Ectodermal cell (in vitro differentiated cells): ENCODE data around the gene DESI2.

Experiments
- H3K27ac ChIP-seq: 2 replicates; pipeline ENCODE4 v1.7.0; 2013; ENCODE audit warnings: mild to moderate bottlenecking, low read depth, low read length; ENCODE audit not compliant: insufficient read depth, poor library complexity, severe bottlenecking
- H3K27me3 ChIP-seq: 2 replicates; pipeline ENCODE4 v1.7.0; 2013; ENCODE audit warnings: mild to moderate bottlenecking, low read length; ENCODE audit not compliant: insufficient read depth, control insufficient read depth, poor library complexity, severe bottlenecking
- H3K36me3 ChIP-seq: one replicate; pipeline ENCODE4 v1.7.0; 2013; ENCODE audit warnings: low read length; ENCODE audit not compliant: control insufficient read depth, insufficient read depth
- H3K4me1 ChIP-seq: one replicate; pipeline ENCODE4 v1.7.0; 2013; ENCODE audit warnings: low read length; ENCODE audit not compliant: control insufficient read depth, insufficient read depth
- H3K4me3 ChIP-seq: 2 replicates; pipeline ENCODE4 v1.7.0; 2013; ENCODE audit warnings: low read depth, low read length, control low read depth; ENCODE audit not compliant: insufficient read depth
- H3K9me3 ChIP-seq: 2 replicates; pipeline ENCODE4 v1.7.0; 2013; ENCODE audit warnings: mild to moderate bottlenecking, low read length, moderate library complexity; ENCODE audit not compliant: control insufficient read depth
- WGBS, 2 experiments: methylation state at CpG; one replicate each; pipeline ENCODE4 v1.1.7; 2013; ENCODE audit warnings: missing lambda C conversion rate in 2 of 2; 5-methylcytosine and 5-hydroxymethylcytosine counted together

Gene DESI2

GRCh38 chr1:244751271-244751895 lies 98.5 kb downstream of the DESI2 start:
- no peak overlapping the region for H3K27ac ChIP-seq
- H3K36me3 ChIP-seq, result no peaks in the 10 kb centered on the region
- no peaks in the 10 kb centered on the region for H3K27me3 ChIP-seq
- H3K4me1 ChIP-seq, result no peaks in the 10 kb centered on the region
- 94% methylated on average over 13 of the region's 13 CpGs for WGBS, 2 experiments
- H3K9me3 ChIP-seq, result no peaks in the 10 kb centered on the region
- H3K4me3 ChIP-seq, result no peak overlapping the region

GRCh38 chr1:244755673-244756072 lies 102.7 kb downstream of the DESI2 start:
- no peaks in the 10 kb centered on the region for H3K4me1 ChIP-seq
- no peak overlapping the region for H3K4me3 ChIP-seq
- no peaks in the 10 kb centered on the region for H3K36me3 ChIP-seq
- WGBS, 2 experiments, result 95% methylated on average over 7 of the region's 7 CpGs
- H3K9me3 ChIP-seq, result no peaks in the 10 kb centered on the region
- no peaks in the 10 kb centered on the region for H3K27me3 ChIP-seq
- H3K27ac ChIP-seq, result no peak overlapping the region

- Histone ChIP-seq H3K27me3 (no peaks in the 10 kb centered on the region), H3K4me3 (no peak overlapping the region), H3K4me1 (peaks cover 4% of the 10 kb centered on the region), H3K9me3 (no peaks in the 10 kb centered on the region), H3K36me3 (no peaks in the 10 kb centered on the region), H3K27ac (no peak overlapping the region)
- WGBS, 2 experiments, result 95 to 96% methylated on average over 15 of the region's 15 CpGs
Measured at GRCh38 chr1:244757091-244757939, 104.4 kb downstream of the DESI2 start.
